IMR-90 (cell line): ENCODE results near the gene NEDD4L. TPM values are rescaled to one million over a fixed set of nuclear protein-coding genes. Genes with fewer than 3 reads are reported as not detected.

Experiments used
- ATAC-seq: fragments of 200-7000 bp; cut with Tn5 transposase; 2 replicates; pipeline ENCODE4 v1.9.1; 2020; ENCODE audit warnings: low read depth, mild to moderate bottlenecking, moderate library complexity
- BruUV-seq: library from RNA; stranded (reverse); fragments of 400-500 nt; replicated peaks from 2 replicates; lab custom pipeline; 2021; lab: Mats Ljungman, UMichigan
- CTCF ChIA-PET: fragments of 300-600 bp; formaldehyde crosslinking; extraction: SDS; loops from one replicate; lab custom pipeline; 2021; ENCODE audit warnings: antibody characterized with exemption; lab: Yijun Ruan, JAX
- POLR2A ChIA-PET: fragments of 300-600 bp; sonication (Branson Sonifier 250); formaldehyde crosslinking; loops from one replicate; lab custom pipeline; 2022; ENCODE audit warnings: antibody characterized with exemption; ENCODE audit not compliant: unreplicated experiment; lab: Charles Lee
- DNase-seq: peaks from one replicate; pipeline ENCODE4 v3.0.0; 2013
- H2AFZ ChIP-seq: replicated peaks from 2 replicates; pipeline ENCODE3; 2013; ENCODE audit warnings: low read length, mild to moderate bottlenecking; ENCODE audit not compliant: poor library complexity
- H2AK5ac ChIP-seq: 2 replicates; pipeline ENCODE4 v1.6.1; 2013; ENCODE audit warnings: low read depth, low read length, inconsistent platforms
- H2AK9ac ChIP-seq: replicated peaks from 2 replicates; pipeline ENCODE3; 2013; ENCODE audit warnings: mild to moderate bottlenecking, low read depth, low read length, moderate library complexity; ENCODE audit not compliant: poor library complexity
- H2BK120ac ChIP-seq: 2 replicates; pipeline ENCODE4 v1.6.1; 2013; ENCODE audit warnings: low read depth, low read length, inconsistent platforms
- H2BK15ac ChIP-seq: 3 replicates; pipeline ENCODE4 v1.6.1; 2013; ENCODE audit warnings: low read depth, low read length, inconsistent platforms
- H2BK20ac ChIP-seq: 2 replicates; pipeline ENCODE4 v1.6.1; 2013; ENCODE audit warnings: low read depth, mild to moderate bottlenecking, inconsistent platforms, low read length, moderate library complexity
- H2BK5ac ChIP-seq: 2 replicates; pipeline ENCODE4 v1.6.1; 2013; ENCODE audit warnings: mild to moderate bottlenecking, low read depth, low read length, inconsistent platforms; ENCODE audit not compliant: poor library complexity, severe bottlenecking
- H3K14ac ChIP-seq: replicated peaks from 2 replicates; pipeline ENCODE4 v1.6.1; 2013; ENCODE audit warnings: low read depth, low read length, inconsistent platforms
- H3K18ac ChIP-seq: 2 replicates; pipeline ENCODE4 v1.6.1; 2013; ENCODE audit warnings: low read depth, low read length, control low read depth
- H3K23ac ChIP-seq: 2 replicates; pipeline ENCODE4 v1.6.1; 2013; ENCODE audit warnings: low read depth, low read length, inconsistent platforms
- H3K27ac ChIP-seq: 2 replicates; pipeline ENCODE4 v1.5.1; 2013; ENCODE audit warnings: mild to moderate bottlenecking, control low read depth, low read length; ENCODE audit not compliant: insufficient read depth
- H3K27me3 ChIP-seq: 2 replicates; pipeline ENCODE4 v1.6.1; 2013; ENCODE audit warnings: low read length; ENCODE audit not compliant: control insufficient read depth, insufficient read depth
- H3K36me3 ChIP-seq: 2 replicates; pipeline ENCODE4 v1.6.1; 2013; ENCODE audit warnings: low read length, mixed read lengths; ENCODE audit not compliant: control insufficient read depth, insufficient read depth
- H3K4ac ChIP-seq: 2 replicates; pipeline ENCODE4 v1.6.1; 2013; ENCODE audit warnings: low read depth, low read length, inconsistent platforms
- H3K4me1 ChIP-seq: 2 replicates; pipeline ENCODE4 v1.6.1; 2013; ENCODE audit warnings: low read length, mixed read lengths; ENCODE audit not compliant: control insufficient read depth, insufficient read depth
- H3K4me2 ChIP-seq: 2 replicates; pipeline ENCODE4 v1.6.1; 2013; ENCODE audit warnings: low read depth, mild to moderate bottlenecking, control low read depth, low read length, moderate library complexity
- H3K4me3 ChIP-seq: 2 replicates; pipeline ENCODE4 v1.5.1; 2013; ENCODE audit warnings: low read depth, mild to moderate bottlenecking, control low read depth, low read length, moderate library complexity; ENCODE audit not compliant: insufficient read depth
- H3K56ac ChIP-seq: 2 replicates; pipeline ENCODE4 v1.6.1; 2013; ENCODE audit warnings: low read length, inconsistent platforms; ENCODE audit not compliant: insufficient read depth; ENCODE audit errors: extremely low read depth
- H3K79me1 ChIP-seq, 2 experiments: 2 replicates each; pipeline ENCODE4 v1.6.1; 2013; ENCODE audit warnings: low read length in 2 of 2, inconsistent platforms in 1 of 2, low read depth in 1 of 2
- H3K9ac ChIP-seq: 2 replicates; pipeline ENCODE4 v1.6.1; 2013; ENCODE audit warnings: low read depth, low read length, control low read depth
- H3K9me1 ChIP-seq: 2 replicates; pipeline ENCODE4 v1.6.1; 2013; ENCODE audit warnings: low read length, inconsistent platforms; ENCODE audit not compliant: insufficient read depth
- H3K9me3 ChIP-seq: 2 replicates; pipeline ENCODE4 v1.6.1; 2013; ENCODE audit warnings: low read length; ENCODE audit not compliant: control insufficient read depth, insufficient read depth
- H4K20me1 ChIP-seq: 2 replicates; pipeline ENCODE4 v1.6.1; 2013; ENCODE audit warnings: low read length, inconsistent platforms; ENCODE audit not compliant: insufficient read depth
- H4K5ac ChIP-seq: 2 replicates; pipeline ENCODE4 v1.6.1; 2013; ENCODE audit warnings: mild to moderate bottlenecking, low read depth, low read length, control low read depth
- H4K8ac ChIP-seq, 2 experiments: 2 replicates each; pipeline ENCODE4 v1.6.1; 2013; ENCODE audit warnings: low read depth in 2 of 2, low read length in 2 of 2, control low read depth in 1 of 2, inconsistent platforms in 1 of 2
- H4K91ac ChIP-seq: 2 replicates; pipeline ENCODE4 v1.6.1; 2013; ENCODE audit warnings: low read depth, low read length, inconsistent platforms; ENCODE audit not compliant: insufficient read depth
- CHD1 ChIP-seq: IDR thresholded peaks from 2 replicates; pipeline ENCODE4 v1.6.1; 2012; ENCODE audit warnings: low read depth, low read length, improper control_type of control experiment
- FOS ChIP-seq: fragments of 150-350 bp; IDR thresholded peaks from 2 replicates; pipeline ENCODE4 v1.6.1; 2016; ENCODE audit warnings: low read depth, low read length
- MAFK ChIP-seq: IDR thresholded peaks from 2 replicates; pipeline ENCODE4 v1.6.1; 2012; ENCODE audit warnings: low read depth, low read length, improper control_type of control experiment
- MAZ ChIP-seq: IDR thresholded peaks from 2 replicates; pipeline ENCODE4 v1.6.1; 2012; ENCODE audit warnings: low read depth, mild to moderate bottlenecking, low read length, improper control_type of control experiment, moderate library complexity, borderline replicate concordance
- NFE2L2 ChIP-seq: fragments of 150-350 bp; IDR thresholded peaks from 2 replicates; pipeline ENCODE4 v1.6.1; 2016; ENCODE audit warnings: low read depth, mild to moderate bottlenecking, low read length
- POLR2A ChIP-seq: IDR thresholded peaks from 2 replicates; pipeline ENCODE4 v1.6.1; 2012; ENCODE audit warnings: mild to moderate bottlenecking, low read depth, low read length
- RCOR1 ChIP-seq: IDR thresholded peaks from 2 replicates; pipeline ENCODE4 v1.6.1; 2012; ENCODE audit warnings: mild to moderate bottlenecking, low read length, improper control_type of control experiment; ENCODE audit not compliant: insufficient replicate concordance
- RFX5 ChIP-seq: IDR thresholded peaks from 2 replicates; pipeline ENCODE4 v1.8.0; 2012; ENCODE audit warnings: low read depth, mild to moderate bottlenecking, low read length, moderate library complexity
- WGBS, 2 experiments: methylation state at CpG; one replicate each; pipeline versions ENCODE4 v1.1.5 to v1.1.7; 2013; ENCODE audit warnings: missing lambda C conversion rate in 2 of 2; ENCODE audit not compliant: insufficient read length in 1 of 2; ENCODE audit errors: extremely low coverage in 2 of 2; 5-methylcytosine and 5-hydroxymethylcytosine counted together
- dilution Hi-C: fragments of 300-500 bp; cut with HindIII; formaldehyde crosslinking; loops from one replicate; pipeline ENCODE4 v1.14.3; 2018; ENCODE audit warnings: low sequenced_read_pairs; ENCODE audit not compliant: unreplicated experiment
- in situ Hi-C: fragments of 300-500 bp; cut with MboI; formaldehyde crosslinking; loops from 3 replicates; pipeline ENCODE4 v1.14.3; 2019; ENCODE audit warnings: low sequenced_read_pairs, inconsistent platforms, mixed read lengths
- intact Hi-C: fragments of 100-400 bp; cut with micrococcal nuclease; formaldehyde crosslinking; loops from 2 replicates; pipeline ENCODE4 v1.10.0; 2022
- polyA plus RNA-seq, 3 experiments: library from polyadenylated mRNA; depleted of rRNA; stranded (reverse); fragments of >200 nt; gene quantifications; 2 replicates each; pipeline ENCODE4 v1.2.3, GENCODE V29; 2012; ENCODE audit warnings: low replicate concordance in 1 of 3
- total RNA-seq: library from RNA; depleted of rRNA; stranded (reverse); fragments of >200 nt; gene quantifications from 2 replicates; pipeline ENCODE4 v1.2.3, GENCODE V29; 2012
- TF ChIP-seq, protein P1 (sequence below): conservative IDR thresholded peaks from 2 replicates; pipeline ENCODE4 v1.5.1; 2012; ENCODE audit warnings: mild to moderate bottlenecking, low read depth, low read length, improper control_type of control experiment
- TF ChIP-seq, protein P2 (sequence below): fragments of 150-350 bp; IDR thresholded peaks from 2 replicates; pipeline ENCODE4 v1.6.1; 2016; ENCODE audit warnings: low read depth, mild to moderate bottlenecking, low read length, moderate library complexity, borderline replicate concordance
- TF ChIP-seq, protein P3 (sequence below): fragments of 150-350 bp; IDR thresholded peaks from 2 replicates; pipeline ENCODE4 v1.6.1; 2017; ENCODE audit warnings: mild to moderate bottlenecking, antibody characterized with exemption, low read length, low read depth

Gene NEDD4L
- total and polyA plus RNA-seq, 2 of the 4 experiments (the other 2 are of a cell fraction), result 10.0 to 10.9 TPM

DNA sequence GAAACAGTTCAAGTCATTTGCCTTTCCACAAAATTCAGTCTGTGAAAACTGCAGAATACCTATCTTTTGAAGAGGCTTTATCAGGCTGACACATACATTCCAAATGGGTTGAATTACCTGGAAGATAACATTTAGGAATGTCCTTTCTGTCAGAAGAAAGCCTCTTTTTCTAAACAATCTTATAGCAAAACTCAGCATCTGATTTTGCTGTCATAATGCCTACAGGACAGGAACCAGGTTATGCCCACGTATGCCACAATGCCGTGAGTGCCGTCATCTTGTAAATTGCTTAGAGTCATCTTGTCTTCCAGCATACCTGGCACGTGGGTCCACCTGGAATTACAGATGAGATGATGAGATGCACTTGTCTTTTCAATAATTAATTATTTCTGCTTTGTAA is 309.6 kb downstream of the NEDD4L start:
- in situ Hi-C loops, result no loop called here
- Histone ChIP-seq H3K23ac (no peak overlapping the region), H2BK15ac (no peak overlapping the region), H3K4me1 (no peaks in the 10 kb centered on the region), H3K18ac (no peak overlapping the region), H3K56ac (no peak overlapping the region), H3K4me2 (no peak overlapping the region), H3K4me3 (no peak overlapping the region), H2BK20ac (no peak overlapping the region), H3K9me3 (no peaks in the 10 kb centered on the region), H3K36me3 (no peaks in the 10 kb centered on the region; the same call in 1 of the 2 replicates), H3K27ac (no peak overlapping the region), H3K9me1 (no peaks in the 10 kb centered on the region), H2BK5ac (no peak overlapping the region), H2BK120ac (no peak overlapping the region), H4K5ac (no peak overlapping the region), H3K4ac (no peak overlapping the region), H3K79me1 (no peaks in the 10 kb centered on the region), H4K91ac (no peak overlapping the region), H4K8ac (no peak overlapping the region), H2AK9ac (no peak overlapping the region), H2AFZ (no peak overlapping the region), H4K20me1 (no peaks in the 10 kb centered on the region), H3K14ac (no peak overlapping the region), H3K27me3 (no peaks in the 10 kb centered on the region), H2AK5ac (no peak overlapping the region), H3K9ac (no peak overlapping the region)
- ChIA-PET POLR2A (no interaction called here), CTCF (interaction anchor here (0.9 to 1.0 kb wide), 2 partner anchors 9 to 39 kb away, joined by 3 to 4 read pairs; no protein-coding TSS in a partner anchor)
- no peak for ATAC-seq
- TF ChIP-seq CHD1 (no peak), POLR2A (no peak), RCOR1 (no peak), MAFK (no peak), MAZ (no peak), FOS (no peak), RFX5 (no peak), NFE2L2 (no peak)
- TF ChIP-seq, protein P1, sequence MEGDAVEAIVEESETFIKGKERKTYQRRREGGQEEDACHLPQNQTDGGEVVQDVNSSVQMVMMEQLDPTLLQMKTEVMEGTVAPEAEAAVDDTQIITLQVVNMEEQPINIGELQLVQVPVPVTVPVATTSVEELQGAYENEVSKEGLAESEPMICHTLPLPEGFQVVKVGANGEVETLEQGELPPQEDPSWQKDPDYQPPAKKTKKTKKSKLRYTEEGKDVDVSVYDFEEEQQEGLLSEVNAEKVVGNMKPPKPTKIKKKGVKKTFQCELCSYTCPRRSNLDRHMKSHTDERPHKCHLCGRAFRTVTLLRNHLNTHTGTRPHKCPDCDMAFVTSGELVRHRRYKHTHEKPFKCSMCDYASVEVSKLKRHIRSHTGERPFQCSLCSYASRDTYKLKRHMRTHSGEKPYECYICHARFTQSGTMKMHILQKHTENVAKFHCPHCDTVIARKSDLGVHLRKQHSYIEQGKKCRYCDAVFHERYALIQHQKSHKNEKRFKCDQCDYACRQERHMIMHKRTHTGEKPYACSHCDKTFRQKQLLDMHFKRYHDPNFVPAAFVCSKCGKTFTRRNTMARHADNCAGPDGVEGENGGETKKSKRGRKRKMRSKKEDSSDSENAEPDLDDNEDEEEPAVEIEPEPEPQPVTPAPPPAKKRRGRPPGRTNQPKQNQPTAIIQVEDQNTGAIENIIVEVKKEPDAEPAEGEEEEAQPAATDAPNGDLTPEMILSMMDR, result no peak
- TF ChIP-seq, protein P2, sequence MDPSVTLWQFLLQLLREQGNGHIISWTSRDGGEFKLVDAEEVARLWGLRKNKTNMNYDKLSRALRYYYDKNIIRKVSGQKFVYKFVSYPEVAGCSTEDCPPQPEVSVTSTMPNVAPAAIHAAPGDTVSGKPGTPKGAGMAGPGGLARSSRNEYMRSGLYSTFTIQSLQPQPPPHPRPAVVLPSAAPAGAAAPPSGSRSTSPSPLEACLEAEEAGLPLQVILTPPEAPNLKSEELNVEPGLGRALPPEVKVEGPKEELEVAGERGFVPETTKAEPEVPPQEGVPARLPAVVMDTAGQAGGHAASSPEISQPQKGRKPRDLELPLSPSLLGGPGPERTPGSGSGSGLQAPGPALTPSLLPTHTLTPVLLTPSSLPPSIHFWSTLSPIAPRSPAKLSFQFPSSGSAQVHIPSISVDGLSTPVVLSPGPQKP, result no peak
- TF ChIP-seq, protein P3, sequence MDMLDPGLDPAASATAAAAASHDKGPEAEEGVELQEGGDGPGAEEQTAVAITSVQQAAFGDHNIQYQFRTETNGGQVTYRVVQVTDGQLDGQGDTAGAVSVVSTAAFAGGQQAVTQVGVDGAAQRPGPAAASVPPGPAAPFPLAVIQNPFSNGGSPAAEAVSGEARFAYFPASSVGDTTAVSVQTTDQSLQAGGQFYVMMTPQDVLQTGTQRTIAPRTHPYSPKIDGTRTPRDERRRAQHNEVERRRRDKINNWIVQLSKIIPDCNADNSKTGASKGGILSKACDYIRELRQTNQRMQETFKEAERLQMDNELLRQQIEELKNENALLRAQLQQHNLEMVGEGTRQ, result no peak
- dilution Hi-C loops, result no loop called here
- WGBS, 2 experiments, result 80% methylated on average over 1 of the region's 4 CpGs; no CpG with 5 or more reads in 1 of the 2 experiments
- no TSS peak for BruUV-seq
- DNase-seq, result no peak
- intact Hi-C loops, result no loop called here
